HL-60/S4 treated with phorbol 12-myristate 13-acetate at 8.2 ng/mL for 4 days and 3 days (cell line): ENCODE data around the gene DNAJC27.

Experiments used
- in situ Hi-C: fragments of 300-500 bp; cut with MboI; formaldehyde crosslinking; loops from 2 replicates; pipeline ENCODE4 v1.15.0; 2022; ENCODE audit warnings: low sequenced_read_pairs

Gene DNAJC27

DNA sequence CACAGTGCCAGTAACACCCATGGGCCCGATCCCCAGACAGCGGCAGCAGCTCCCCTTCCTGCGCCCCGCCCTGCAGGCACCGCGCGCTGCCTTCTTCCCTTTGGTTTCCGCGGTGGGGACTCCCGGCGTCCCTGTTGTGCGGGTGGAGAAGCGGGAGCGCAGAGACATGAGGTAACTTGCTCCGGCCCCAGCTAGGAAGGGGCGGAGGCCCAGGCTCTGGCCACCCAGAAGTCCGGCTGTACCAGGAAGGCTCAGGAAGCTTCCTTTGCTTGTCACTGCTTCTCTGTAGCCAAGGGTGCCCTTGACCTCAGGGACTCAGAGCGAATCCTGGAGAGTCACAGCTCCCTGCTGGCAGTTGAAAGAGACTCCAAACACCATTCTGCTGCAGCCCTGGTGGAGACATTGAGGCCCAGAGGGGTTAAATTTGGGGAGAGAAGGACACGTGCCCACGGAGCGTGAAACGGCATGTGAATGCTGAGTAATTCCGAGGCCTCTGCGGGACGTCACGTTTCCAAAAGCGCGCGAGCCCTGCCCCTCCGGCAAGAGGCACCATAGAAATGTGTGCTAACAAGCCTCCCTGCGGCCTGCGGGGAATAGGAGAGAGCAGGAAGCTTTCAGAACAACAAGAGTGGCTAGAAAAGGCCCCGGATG, 45.0 kb downstream of the DNAJC27 start:
- in situ Hi-C loops = no loop called here

DNA sequence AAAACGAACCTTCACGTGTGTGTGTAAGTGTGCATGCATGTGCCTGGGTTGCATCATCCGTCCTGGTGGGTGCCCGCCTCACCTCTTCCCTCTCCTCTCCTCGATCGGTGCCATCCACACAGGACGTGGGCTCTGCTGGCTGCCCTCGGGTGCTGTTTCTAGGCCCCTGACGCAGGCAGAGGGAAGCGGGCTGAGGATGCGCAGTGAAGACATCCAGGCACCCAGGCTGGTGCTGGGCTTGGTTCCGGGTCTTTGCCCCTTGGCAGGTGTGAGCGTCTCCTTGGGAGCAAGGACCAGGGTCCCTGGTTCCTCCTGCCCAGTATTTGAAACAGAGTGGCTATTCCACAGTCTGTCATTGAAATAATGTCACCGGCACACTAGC, 45.5 kb downstream of the DNAJC27 start:
- in situ Hi-C loops = no loop called here

DNA sequence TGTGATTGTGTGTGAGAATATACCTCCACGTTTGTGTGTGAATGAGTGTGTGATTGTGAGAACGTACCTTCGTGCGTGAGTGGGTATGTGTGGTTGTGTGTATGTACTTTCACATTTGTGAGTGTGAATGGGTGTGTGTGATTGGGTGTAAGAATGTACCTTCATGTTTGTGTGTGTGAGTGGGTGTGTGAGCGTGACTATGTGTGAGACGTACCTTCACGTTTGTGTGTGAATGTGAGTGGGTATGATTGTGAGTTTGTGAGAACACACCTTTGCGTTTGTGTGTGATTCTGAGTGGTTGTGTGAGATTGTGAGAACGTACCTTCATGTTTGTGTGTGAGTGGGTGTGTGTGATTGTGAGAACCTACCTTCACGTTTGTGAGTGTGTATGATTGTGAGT, 45.9 kb downstream of the DNAJC27 start:
- in situ Hi-C loops = no loop called here

DNA sequence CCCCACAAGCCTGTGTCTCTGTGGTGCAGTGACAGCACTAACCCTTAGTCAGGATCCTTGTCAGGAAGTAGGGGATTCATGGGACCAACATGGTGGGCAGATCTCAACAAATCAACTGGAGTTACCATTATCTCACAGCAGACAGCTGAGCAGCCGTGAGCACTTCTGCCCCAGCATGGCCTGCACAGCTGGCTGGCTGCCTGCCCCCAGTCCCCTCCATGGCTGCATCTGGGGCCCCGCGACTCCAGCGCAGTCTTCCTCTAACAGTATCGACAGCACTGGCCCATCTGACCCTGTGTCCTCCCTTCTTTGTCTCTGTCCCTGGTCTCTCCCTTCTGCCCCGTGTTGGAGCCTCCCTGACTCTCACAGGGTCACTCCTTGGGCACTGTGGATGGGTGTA, 47.0 kb downstream of the DNAJC27 start:
- in situ Hi-C loops = no loop called here

DNA sequence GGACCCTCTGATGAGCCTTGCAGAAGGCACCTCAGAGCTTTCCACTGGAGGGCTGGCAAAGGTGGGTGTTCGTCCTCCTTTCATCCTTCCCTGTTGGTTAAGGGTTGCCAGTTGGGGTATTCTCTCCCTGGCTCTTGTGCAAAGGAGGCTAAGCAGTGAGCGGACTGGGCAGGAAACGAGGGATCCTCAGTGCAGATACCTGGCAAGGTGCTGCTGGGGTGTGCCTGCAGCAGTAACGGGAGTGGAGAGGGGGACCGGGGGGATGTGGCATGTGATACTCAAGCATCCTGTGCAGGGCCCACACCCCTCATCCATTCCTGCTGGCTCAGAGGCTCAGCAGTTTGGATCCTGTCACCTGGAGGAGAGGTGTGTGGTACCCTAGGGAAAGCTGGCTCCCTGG, 47.5 kb downstream of the DNAJC27 start:
- in situ Hi-C loops = no loop called here

DNA sequence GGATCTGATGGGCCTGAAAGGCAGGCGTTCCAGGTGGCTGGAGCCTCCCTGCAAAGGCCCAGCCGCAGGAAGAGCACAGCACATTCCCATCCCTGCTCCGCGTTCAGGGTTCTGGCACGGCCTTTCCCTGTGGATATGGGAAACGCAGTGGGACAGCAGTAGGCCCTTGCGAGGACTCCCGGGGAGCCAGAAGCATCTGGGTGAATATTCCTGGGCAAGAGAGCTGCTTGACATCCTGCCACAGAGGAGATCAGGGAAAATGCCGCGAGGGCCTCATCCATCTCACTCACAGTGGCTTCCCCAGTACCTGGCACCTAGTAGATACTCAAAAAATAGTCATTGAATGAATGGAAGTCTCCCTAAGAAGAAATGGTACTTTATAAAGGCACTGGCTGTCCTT, 48.6 kb downstream of the DNAJC27 start:
- in situ Hi-C loops = no loop called here

DNA sequence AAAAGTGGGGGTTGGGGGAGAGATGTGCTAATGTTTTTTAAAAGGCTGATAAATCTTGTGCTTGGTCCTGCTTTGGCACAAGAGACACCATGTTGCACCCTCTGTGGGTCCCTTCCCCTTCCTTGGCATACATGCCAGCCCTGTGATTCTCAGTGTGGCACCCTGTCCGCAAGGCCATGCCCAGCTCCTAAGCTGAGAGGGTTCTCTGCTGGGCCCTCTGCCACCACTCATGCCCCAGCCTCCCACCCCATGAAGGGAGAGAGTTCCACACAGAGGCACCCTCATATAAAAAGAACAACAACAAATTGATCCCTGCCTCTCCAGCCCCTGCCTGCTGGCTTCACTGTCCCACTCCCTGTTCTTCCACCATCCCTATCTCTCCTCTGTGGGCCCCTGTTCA, 49.2 kb downstream of the DNAJC27 start:
- in situ Hi-C loops = no loop called here

DNA sequence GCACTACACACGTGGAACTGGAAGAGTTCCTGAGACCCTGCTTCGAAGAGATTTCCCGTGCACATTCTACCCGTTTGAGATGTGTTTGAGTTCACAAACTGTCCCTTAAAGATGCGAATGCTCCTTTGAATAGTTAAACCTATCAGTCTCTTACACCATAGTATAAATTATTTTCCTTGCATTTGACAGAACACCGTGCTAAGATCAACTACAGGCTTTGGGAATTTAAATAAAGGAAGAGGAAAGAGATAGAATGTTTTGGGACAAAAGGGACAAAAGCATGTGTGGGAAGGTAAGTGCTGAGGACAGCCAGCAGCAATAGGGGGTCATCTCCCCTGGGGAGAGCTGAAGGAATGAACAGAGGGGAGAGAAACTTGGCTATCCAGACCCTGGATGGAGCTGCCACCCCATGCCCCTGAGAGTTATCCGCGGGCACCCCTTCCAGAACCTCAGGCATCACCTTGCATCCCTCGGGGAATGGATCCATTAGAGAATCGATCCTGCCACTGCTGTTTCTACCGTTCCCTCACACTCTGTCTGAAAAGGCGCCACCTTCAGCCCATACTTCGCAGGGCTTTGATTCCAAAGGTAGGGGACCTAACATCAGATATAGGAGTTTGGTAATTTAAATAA, 50.8 kb downstream of the DNAJC27 start:
- in situ Hi-C loops = no loop called here

DNA sequence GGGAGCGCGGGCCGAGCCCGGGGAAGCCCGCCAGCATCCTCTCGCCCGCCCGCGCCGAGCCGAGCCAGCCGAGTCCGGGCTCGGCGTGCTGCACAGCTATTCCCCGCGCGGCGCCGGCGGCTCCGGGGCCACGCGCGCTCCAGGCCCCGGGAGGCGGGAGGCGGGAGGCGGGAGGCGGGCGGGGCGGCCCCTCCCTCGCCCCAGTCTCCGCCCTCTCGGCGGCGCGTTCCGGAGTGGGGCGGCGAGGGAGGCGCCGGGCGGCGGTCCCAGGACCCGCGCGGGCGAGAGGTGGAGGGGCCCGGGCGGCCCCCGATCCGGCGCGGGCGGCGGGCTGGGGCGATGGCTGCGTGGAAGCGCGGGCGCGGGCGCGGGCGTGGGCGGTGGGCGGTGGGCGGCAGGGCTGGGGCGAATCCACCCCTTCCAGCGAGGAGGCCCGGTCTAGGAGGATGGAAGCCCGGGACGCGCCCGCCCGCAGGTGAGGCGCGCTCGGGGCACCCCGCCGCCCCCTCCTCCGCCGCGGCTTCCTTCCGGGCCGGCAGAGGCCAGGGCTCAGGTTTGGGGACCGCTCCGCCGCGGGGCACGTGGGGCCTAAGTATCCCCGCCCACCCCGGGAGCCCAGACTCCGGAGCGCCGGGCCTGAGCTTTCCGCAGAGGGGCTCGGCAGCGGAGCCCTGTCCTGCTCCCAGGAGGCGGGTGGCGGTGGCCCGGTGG, 51.5 kb downstream of the DNAJC27 start, which contains the start of gene ADCY3:
TSS of gene ADCY3 (minus strand) at position 140 of the 711 bp plus-strand sequence. CDS start 1,250 bp downstream, outside the sequence.
- in situ Hi-C loops = no loop called here

DNA sequence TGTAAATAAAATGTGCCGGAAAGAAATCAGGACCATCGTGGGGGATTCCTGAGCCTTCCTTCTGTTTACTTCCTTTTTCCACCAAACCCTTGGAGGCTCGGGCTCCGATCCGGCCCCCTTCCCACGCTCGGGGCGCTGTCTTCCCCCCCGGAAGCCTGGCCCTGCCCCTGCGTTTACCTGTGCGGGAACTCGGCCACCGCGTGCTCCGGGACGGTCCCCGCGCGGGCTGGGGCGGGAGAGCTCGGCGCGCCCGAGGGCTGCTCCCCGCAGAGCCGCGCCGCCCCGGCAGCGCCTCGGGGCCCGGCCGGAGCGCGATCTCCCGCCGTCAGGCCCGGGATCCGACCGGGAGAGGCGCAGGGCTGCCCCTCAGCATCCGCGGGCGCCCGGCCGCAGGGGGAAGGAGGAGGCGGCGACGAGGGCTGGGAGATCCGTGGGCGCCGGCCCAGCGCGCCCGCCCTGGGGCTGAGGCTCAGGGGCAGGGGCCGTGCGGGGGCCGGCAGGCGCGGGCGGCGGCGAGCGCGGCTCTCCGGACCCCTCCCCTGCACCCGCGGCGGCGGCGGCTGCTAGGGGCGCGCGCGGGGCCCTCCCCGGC, 52.2 kb downstream of the DNAJC27 start:
- in situ Hi-C loops = no loop called here

DNA sequence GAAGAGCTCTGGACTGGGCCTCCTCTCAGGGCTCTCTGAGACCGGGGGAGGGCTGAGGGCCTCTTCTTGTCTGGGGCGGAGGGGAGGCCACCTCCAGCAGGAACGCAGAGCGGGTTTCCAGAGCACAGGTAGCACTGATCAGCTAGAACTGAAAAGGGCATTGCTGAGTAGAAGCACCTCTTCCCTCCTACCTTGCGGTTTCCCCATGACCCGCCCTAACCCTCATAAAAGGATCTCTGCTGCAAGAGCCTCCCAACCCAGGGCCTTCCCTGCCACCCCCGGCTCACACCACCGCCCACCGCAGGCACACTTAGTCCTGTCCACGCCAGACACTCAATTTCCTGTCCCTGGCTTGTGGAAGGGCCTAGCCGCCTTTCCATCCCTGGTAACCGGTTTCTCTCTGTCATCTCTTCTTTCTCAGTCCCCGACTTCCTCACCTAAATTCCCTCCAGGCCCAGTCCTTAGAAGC, 52.7 kb downstream of the DNAJC27 start:
- in situ Hi-C loops = no loop called here

DNA sequence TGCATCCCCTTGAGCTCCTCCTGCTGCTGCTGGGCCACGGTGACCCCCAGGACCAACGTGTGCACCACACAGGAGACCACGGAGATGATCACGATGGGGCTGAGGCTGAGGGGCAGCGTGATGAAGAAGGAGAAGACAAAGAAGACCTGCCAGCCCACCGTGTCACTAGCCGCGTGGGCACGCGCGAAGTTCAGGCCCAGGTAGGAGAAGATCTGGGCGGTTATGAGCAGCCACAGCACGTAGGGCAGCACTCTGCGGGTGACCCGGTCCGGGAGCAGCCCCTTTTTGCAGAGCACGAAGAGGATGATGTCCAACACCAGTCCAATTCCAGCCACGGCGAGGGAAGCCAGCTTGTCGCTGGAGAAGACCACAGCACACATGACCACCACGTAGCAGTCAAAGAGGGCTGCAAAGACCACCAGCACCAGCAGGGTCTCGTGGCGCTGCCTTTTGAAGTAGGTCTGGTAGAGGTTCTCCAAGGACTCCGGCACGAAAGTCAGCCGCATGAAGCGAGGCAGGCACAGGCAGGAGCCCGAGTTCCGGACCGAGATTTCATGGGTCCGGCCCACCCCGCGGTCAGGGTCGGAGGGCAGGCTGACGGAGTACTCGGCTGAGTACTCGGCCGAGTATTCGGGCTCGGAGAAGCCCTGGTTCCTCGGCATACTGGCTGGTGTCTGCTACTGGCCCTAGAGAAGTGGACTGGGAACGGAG, 53.3 kb downstream of the DNAJC27 start:
- in situ Hi-C loops = no loop called here

DNA sequence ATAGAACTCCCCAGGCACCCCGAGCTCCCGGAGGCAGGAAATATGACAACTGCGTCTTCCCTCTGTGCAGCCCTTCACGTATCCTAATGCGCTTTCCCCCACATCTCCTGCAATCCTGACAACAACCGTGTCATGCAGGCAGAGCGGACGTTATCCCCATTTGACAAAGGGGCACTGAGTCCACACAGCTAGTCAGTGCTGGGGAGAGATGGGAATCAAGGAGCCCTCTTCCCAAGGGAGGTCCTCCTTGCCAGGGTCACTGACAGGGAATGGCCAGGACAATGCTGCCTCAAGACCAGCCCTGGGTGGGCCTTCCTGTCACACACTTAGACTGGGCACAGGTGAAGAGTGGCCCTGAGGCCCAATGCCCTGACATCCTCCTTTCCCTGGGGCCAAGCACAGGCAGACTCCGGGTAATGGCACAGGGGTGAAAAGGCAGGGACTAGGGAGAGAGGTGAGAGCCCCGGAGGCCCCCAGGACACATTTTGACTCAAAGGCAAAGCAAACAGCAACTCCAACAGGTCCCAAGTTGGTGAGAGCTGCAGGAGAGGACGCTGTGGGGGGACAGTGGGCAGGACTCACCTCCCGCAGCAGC, 53.9 kb downstream of the DNAJC27 start:
- in situ Hi-C loops = no loop called here

DNA sequence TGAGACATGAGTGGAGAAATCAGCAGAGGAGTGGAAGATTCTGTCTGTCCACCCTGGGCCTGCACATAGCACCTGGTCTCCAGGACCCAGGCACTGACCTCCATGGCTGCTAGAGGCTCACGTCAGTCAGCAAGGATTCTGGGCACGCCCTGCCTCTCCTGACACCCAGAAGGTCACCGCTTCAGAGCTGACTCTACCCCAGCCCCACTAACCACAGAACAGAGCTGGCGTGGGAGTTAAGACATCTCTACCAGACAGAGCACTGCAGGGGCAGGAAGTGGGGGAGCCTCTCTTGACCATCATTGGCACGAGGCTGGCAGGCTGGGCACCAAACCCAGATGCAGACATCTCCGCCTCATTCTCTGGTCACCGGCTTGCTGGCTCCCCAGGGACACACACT, 54.7 kb downstream of the DNAJC27 start:
- in situ Hi-C loops = no loop called here

DNA sequence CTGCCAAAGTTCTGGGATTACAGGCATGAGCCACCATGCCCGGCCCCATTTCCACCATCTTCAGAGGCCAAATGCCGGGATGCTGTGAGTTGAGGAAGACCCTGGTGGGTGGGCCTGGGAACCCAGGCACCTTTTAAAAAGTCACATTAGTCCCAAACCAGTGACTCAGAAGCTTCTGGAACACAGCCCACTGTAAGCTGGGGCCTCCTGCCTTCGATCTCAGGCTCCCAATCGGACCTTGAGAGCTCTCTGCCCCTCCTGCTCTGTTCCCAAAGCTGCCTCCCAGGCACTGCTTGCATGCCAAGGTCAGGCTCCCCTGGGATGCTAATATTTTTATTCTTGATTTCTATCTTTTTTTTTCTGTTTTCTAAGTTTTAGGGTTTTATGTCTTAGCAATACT, 56.0 kb downstream of the DNAJC27 start:
- in situ Hi-C loops = no loop called here

DNA sequence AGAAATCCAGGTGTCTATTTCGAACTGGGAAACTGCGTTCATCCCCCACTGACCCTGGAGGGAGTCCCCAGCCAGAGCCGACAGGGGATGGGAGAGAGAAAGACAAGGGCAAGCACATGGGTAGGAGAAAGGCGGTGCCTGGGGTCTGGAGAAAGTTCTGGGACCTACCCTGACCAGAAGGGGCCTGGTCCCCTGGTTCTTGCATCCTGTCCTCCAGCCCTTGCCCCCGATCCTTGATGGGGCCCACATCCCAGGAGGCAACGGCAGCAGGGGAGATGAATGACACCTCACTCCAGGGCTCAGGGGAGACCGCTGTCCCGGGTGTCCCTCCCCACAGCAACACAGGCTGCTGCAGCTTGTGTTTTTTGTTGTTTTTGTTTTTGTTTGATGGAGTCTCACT, 56.6 kb downstream of the DNAJC27 start:
- in situ Hi-C loops = no loop called here

DNA sequence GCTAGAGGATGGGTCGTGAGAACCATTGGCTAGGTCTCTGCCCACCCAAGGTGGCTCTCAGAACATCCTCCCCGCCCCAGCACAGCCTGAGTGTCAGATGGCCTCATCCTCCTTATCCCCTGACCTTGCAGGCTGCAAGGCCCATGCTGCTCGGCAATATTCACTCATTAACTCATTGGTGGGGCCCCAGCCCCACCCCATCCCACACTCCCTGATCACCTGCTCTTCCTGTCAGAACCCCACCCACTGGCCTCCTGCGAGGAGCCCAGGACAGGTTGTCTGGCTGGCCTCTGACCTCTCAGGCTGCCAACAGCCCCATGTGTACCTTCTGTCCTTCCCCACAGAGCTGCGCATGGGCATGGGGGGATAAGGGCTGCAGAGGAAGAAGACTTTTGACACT, 57.0 kb downstream of the DNAJC27 start:
- in situ Hi-C loops = no loop called here

DNA sequence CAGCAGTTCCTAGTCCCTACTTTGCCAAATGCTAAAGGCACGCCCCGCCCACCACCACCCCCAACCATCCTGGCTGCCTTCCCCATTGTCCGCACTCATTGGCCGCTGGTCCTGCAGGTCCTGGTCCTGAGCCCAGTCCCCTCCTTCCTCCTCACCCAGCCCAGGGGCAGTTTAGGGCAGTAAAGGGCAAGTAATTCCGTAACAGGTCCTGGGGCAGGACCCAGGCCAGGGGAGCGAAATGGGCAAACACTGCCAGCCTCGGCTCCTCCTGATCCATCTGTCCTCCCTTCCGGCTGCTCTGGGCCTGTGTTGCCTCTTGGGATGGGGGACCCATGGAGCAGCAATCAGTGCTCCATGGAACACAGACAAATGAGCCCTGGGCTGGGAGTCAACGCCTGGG, 57.8 kb downstream of the DNAJC27 start:
- in situ Hi-C loops = no loop called here

DNA sequence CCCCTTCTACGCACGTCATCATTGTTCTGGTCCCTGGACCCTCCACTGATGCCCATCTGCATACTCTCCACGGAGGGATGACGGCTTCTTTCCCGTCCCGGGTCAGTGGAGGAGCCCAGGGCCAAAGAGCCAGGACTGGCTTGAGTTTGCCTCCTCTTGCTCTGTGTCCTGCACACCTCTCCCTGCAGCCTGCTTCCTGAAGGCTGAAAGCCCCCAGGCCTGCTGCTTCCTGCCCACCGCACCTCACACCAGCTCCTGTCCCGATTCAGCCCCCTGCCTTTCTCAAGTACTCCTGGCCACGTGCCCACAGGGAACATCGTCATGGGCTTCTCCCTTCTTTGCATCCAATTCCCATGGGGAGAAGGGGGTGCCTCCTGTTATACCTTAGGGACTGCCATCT, 58.8 kb downstream of the DNAJC27 start:
- in situ Hi-C loops = no loop called here

DNA sequence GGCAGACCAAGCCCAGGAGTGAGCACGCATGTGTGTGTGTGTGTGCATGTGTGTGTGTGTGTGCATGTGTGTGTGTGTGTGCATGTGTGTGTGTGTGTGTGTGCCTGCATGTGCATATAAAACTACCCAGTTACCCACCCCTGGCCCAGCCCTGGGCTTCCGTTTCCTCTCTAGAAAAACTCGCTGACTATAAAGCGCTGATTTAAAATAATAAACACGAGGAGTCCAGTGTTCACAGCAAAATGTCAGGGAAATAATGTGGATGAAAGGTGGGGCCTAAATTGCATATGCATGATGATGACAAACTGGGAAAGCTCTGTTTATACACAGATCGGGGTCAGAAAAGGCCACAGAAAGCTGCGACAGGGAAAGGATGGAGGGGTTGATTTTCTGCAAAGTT, 59.2 kb downstream of the DNAJC27 start:
- in situ Hi-C loops = no loop called here

DNA sequence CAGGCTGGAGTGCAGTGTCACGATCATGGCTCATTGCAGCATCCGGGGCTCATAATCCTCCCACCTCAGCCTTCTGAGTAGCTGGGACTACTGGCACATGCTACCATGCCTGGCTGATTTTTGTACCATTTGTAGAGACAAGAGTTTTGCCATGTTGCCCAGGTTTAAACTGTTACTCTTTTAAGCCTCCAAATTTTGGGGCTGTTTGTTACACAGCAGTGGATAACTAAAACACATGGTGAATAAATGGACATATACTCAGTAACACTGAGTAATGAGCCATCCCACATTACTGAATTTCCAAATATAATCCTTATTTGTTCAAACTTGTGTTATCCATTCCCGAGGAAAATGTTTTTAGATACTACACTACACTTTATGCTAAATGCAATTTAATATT, 61.5 kb downstream of the DNAJC27 start:
- in situ Hi-C loops = no loop called here
